GM21529 (cell line): ENCODE results near the gene ELAVL1.
"Not testable (repeated sequence)": the region's sequence is repeated elsewhere in the genome, so short reads cannot be mapped to it uniquely, and the experiment has no call there.

ENCODE experiments used
- ATAC-seq: cut with Tn5 transposase; IDR thresholded peaks from one replicate; pipeline ENCODE4 v1.9.1; 2021; ENCODE audit not compliant: unreplicated experiment

ELAVL1 gene

DNA sequence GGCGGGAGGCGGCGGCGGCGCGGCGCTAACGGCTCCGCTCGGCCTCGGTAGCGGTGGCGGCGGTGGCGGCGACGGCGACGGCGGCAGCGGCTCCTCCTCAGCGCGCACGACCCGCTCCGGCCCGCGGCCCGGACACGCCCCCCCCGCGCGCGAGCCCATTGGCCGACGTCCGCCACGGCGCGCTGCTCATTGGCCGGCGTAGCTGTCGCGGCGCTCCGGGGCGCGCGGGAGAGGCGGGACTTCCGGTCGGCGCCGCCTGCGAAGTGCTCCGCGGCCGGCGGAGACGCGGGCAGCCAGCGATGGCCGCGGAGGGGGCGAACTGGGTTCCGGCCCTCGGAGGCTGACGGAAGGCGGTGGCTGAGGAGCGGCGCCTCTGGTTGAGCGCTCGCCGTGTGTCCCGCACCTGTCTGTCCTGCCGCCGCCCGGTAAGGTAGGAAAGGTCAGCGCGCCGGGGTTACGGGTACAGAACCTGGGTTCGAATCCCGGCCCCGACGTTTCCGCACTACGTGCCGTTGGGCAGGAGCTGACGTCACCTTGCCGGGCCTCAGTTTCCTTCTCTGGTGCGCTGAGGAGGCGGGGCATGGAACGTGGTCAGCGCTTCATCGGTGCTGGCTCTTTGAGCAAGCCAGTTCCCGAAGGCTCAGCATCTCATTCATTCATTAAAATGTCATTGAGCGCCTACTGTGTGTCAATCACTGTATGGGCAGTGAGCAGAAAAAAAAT, at the start of gene ELAVL1:
ELAVL1 (minus strand) TSS at position 108 of the 723 bp plus-strand sequence. CDS start 13,826 bp downstream, outside the sequence.
- peak; percentile 61 for ATAC-seq

DNA sequence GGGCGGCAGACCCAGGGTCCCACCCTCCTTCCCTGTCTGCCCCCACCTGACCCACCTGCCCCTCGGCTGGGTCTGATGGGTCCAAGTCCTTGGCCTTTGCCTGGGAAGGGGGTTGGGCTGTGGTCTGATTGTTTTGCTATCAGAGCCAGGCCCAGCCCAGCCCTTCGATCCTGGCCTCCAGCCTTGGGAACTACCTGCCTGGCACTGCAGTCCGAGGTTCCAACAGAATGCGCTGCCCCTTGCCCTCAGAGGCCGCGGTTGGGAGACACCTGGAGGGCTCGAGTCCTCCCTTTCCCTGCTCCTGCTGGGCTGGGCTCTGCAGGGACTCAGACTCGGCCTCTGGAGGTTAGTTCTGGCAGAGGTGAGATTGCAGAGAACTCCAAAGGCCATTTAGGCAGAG, 48.7 kb upstream of the ELAVL1 start:
- no peak for ATAC-seq

DNA sequence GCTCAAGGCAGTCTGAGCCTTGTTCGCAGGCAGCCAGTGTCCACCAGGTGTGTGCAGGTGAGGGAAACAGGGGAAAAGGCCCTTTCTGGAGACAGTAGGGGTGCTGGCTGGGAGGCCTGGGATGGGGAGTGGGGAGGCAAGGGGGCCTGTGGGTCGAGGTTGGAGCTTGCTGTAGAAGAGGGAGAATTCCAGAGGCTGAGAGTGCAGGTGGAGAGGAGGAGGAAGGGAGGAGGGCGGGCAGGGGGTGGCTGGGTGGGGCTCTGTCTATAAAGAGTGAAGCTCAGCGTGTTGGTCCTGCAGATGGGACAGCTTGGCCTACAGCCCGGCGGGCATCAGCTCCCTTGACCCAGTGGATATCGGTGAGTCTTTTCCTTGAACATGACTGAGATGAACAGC, 47.0 kb upstream of the ELAVL1 start, which contains the start of gene CCL25:
CCL25 (plus strand) TSS at position 297 of the 396 bp plus-strand sequence. CDS start 290 bp downstream, outside the sequence.
- ATAC-seq = no peak

DNA sequence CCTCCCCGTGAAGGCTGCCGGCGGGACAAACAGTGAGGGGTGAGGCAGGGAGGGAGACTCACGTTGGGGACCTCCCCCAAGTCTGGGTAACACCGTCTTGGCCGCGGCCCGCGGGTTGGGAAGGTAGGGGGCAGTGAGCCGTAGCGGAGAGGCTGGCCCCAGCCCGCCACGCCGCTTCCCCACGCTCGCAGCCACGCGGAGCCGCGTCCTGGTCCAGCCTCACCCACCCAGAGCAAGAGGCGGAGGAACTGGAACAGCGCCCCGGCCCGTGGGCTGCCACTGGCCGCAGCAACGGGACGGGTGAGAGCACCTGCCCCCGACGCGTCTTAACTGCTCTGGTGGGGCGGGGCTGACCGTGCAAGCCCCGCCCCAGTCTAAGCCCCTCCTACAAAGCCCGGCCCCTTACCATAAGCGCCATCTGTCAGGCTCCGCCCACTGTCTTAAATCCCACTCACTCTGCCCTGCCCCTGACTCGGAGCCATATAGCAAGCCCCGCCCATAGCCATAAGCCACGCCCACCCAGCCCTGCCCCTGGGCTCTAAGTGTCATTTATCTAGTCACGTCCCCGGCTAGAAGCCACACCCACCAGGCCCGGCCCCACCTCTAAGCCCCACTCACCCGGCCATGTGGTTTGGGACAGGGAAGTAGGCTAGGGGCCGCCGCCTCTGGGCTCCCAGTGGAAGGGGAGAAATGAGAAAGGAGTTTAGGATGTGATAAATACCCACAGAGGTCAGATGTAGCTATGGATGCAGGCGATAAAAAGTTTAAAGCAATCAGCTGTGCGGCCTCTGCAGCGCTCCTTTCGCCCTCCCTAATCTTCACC, 45.0 kb upstream of the ELAVL1 start:
- ATAC-seq = peak; percentile 75

DNA sequence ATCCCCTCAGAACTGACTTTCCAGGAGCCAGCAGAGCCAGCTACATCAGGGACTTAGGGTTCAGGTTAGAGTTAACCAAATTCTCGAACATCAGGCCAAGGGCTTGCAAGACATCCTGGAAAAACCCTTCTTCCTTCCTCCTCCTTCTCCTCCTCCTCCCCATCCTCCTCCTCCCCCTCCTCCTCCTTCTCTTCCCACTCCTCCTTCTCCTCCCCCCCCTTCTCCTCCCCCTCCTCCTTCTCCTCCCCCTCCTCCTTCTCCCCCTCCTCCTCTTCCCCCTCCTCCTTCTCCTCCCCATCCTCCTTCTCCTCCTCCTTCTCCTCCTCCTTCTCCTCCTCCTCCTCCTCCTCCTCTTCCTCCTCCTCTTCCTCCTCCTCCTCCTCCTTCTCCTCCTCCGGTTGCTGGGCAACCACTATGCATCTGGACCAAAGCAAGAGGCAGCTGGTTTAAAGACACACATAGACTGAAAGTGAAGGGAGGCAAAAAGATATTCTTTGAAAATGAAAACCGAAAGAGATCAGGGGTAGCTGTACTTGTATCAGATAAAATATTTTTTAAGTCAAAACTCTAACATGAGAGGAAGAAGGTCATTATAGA, 41.2 kb upstream of the ELAVL1 start:
- no peak for ATAC-seq

DNA sequence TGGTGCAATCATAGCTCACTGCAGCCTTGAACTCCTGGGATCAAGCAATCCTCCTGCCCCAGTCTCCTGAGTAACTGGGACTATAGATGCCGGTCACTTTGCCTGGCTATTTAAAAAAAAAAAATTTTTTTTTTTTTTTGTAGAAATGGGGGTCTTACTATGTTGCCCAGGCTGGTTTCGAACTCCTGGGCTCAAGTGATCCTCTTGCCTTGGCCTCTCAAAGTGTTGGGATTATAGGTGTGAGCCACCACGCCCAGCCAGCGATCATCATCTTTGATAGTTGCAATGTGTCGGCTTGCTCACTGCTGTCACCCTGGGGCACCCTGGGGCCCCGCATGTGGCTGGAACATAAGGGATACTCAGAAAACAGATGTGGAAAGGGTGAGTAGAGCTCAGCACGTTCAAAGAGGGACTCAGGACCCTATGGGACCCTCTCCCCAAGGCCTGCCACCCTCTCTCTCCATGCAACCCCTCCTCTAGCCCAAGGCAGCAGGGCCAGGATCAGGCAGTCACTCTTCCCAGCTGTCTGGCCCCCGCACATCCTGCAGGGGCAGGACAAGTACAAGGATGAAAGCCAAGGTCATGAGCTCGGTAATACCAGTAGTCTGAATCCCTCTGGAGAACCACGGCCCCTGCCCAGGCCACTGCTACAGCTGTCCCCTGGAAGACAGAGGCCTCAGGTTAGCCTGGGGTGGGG, 40.6 kb upstream of the ELAVL1 start:
- no peak for ATAC-seq

DNA sequence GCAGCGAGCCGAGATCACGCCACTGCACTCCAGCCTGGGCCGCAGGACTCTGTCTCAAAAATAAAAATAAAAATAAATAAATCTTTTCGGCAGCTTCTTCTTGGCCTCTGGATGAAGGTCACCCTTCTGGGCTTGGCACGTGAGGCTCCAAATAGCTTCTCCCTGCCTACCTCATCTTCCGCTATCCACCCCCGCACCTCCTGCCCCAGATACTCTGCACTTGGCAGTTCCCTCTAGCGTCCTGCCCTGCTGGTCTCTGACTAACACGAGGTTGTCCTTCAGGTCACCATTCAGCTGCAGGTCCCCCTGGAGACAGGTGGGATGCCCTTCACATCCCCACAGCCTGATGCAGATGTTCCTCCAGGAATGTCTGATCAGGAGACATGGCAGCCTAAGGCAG, 38.6 kb upstream of the ELAVL1 start:
- no peak for ATAC-seq

DNA sequence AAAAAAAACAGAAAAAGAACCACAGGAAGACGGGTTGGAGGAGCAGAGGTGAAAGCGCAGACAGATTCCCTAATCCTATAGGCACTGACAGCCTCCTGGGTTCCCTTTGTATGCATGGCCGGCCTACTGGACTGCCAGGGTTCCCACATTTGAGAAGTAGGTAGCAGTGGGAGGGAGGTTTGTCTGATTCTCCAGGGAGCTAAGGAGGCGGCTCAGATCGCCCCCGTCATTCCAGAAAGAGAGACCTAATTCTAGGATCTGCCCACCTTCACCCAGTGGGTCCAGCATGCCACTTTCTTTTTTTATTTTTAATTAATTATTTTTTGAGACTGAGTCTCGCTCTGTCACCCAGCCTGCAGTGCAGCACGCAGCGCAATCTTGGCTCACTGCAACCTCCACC, 37.5 kb upstream of the ELAVL1 start:
- no peak for ATAC-seq

DNA sequence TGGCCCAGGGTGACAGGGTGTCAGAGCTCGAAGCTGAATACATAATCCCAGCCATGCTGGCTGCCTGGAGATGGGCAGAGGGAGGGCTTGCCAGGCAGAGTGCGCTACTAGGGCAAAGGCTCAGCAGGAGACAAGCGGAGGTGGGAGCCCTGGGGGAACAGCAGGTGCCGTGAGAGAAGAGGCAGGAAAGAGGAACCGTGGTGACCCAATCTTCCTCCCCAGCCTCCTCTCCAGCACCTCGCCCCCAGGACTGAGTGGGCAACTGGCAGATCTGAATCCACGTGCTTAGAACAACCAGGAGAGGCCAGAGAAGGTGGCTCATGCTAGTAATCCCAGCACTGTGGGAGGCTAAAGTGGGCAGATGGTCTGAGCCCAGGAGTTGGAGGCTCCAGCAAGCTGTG, 36.1 kb upstream of the ELAVL1 start:
- ATAC-seq = no peak

DNA sequence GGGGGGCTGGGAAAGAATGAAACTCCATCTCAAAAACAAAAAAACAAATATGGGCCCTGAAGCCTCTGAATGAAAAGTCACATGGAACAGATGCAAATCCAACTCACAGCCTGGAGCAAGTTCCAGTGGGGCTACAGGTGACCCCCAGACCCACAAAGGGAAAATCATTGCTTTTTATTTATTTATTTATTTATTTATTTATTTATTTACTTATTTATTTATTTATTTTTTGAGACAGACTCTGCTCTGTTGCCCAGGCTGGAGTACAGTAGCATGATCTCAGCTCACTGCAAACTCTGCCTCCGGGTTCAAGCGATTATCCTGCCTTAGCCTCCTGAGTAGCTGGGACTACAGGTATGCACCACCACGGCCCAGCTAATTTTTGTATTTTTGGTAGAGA, 33.8 kb upstream of the ELAVL1 start:
- ATAC-seq = no peak

DNA sequence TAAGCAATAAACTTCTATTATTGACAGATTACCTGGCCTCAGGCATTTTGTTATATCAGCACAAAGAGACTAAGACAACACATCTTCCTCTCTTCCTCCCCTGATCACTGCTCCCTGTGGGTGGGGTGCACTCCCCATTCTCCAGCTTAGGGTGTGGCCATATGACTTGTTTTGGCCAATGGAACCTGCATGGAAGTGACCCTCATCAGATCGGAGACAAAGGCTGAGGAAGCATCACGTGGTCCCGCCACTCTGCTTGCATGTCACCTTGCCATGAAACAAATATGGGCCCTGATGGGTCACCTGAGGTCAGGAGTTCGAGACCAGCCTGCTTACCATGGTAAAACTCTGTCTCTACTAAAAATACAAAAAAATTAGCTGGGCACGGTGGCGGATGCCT, 33.4 kb upstream of the ELAVL1 start:
- no peak for ATAC-seq

DNA sequence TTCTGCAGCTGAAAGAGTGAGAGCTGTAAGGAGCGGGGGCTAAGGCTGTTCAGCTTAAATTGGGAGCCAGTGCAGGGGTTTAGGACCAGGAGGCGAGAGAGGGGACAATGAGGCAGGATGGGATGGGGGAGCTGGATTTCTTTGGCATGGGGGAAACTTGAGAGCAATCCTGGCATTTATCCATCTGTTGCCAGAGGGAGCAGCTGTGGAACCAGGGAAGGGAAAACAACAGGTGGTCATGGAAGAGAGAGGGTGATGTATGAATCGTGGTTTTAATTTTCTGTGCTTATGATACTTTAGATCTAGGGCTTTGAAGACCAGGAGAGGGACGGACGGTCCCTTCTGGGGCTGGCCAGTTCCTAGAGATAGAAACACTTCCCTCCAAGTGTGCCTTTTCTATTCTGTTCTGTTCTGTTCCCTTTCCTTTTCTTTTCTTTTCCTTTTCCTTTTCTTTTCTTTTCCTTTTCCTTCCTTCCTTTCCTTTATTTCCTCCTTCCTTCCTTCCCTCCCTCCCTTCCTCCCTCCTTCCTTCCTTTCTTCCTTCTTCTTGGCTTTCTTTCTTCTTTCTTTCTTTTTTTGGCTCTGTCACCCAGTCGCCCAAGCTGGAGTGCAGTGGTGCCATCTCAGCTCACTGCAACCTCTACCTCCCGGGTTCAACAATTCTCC, 31.1 kb upstream of the ELAVL1 start:
- no peak for ATAC-seq

DNA sequence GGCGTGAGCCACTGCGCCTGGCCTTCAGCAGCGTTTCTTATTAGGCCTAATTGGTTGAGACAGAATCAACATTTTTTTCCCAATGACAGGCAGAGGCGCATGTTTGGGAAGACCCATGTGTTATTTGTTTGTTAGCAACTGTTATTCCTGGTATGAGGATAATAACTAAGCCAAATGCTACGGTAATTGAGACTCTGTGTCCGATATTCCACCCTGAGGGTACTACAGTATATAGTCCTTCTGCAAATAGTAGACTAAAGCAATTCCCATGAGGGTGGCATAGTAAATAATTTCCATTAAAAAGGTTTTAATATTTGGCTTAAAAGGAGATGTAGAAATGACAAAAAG, 28.7 kb upstream of the ELAVL1 start:
- ATAC-seq = no peak

DNA sequence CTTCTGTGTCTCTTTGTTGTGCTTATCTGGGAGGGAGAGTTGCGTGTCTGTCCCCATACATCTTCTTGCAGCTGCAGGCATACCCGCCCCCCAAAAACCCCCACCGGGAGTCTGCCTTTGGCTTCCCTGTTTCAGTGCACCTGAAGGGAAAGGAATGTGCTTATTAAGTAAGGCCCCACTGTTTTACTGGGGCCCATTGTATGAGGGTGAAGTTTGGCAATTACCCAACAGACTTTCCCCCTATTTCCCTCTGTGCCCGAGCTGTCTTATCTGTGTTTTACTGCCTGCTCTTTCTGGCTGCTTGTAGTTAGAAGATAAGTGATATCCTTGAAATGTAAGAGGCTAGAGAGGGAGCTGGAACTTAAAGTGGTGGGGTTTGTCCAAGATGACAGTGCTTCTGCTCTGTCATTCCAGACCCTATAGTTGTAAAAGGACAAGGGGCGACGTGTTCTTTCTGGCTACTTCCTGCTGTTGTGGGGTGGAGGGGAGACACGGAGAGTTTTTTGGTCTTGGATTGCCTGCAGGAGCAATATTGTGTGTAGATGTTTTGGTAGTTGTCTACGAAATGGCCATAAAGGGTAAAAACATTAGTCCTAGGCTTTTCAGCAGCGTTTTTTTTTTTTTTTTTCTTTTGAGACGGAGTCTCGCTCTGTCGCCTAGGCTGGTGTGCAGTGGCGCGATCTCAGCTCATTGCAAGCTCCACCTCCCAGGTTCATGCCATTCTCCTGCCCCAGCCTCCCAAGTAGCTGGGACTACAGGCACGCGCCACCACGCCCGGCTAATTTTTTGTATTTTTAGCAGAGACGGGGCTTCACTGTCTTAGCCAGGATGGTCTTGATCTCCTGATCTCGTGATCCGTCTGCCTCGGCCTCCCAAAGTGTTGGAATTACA, 28.1 kb upstream of the ELAVL1 start:
- ATAC-seq = not testable (repeated sequence)

DNA sequence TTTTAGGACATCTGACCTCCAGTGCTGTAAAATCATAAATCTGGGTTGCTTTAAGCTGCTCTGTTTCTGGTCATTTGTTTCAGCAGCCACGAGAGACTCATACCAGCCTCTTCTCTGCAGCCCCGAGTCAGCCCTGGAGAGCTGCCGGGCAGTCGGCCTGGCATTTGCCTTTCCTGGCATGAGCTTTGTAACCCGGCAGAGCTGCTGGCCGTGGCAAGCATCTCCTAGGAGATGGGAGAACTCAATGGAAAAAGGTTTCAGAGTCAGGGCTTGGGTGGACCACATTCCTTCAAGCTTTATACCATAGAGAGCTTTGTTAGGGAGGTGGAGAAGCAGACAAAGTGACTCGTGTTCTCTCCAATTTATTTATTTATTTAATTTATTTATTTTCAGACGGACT, 25.5 kb upstream of the ELAVL1 start:
- ATAC-seq = no peak

DNA sequence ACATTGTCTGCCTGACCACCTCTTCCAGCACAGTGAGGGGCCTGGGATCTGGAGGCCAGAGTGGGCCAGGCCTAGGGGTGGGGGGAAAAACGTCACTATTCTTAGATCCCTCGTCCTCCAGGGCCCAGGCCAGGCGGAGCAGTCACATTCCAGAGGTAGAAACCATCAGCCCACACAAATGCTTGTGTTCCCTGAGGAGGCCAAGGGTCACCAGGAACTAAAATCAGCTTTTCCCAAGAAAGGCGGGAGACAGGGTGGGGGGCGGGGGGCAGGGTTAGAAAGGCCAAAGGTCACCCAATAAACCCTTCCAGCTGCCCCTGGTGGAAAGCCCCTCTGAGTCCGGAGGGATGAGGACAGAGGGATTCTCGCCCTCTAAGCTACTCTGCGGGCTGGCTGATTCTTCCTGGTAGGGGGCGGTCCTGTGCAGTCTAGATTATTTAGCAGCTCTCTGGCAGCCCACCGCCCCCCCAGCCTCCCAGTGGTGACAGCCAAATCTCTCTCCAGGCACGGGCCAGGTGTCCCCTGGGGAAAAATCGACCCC, 23.6 kb upstream of the ELAVL1 start:
- ATAC-seq = no peak

DNA sequence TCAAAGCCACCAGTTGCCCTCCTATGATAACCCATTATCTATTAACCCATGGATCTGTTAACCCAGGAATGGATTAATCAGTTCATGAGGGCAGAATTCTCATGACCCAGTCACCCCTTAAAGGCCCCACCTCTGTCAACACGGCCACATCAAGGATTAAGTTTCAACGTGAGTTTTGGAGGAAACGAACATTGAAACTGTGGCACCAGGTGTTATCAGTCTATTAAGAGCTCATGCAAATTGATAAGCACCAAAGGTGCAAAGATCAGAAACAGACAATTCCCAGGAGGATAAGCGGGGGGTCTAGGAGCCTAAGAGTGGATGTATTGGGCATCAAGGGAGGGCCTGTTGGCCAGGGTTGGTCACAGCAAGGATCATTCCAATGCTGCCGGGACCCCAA, 19.9 kb upstream of the ELAVL1 start:
- no peak for ATAC-seq

DNA sequence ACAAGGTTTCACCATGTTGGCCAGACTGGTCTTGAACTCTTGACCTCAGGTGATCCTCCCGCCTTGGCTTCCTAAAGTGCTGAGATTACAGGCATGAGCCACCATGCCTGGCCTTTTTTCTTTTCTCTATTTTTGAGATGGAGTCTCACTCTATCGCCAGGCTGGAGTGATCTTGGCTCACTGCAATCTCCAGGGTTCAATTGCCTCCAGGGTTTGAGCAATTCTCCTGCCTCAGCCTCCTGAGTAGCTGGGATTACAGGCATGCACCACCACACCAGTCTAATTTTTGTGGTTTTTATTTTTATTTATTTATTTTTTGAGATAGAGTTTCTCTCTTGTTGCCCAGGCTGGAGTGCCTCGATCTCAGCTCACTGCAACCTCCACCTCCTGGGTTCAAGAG, 18.8 kb upstream of the ELAVL1 start:
- not testable (repeated sequence) for ATAC-seq

DNA sequence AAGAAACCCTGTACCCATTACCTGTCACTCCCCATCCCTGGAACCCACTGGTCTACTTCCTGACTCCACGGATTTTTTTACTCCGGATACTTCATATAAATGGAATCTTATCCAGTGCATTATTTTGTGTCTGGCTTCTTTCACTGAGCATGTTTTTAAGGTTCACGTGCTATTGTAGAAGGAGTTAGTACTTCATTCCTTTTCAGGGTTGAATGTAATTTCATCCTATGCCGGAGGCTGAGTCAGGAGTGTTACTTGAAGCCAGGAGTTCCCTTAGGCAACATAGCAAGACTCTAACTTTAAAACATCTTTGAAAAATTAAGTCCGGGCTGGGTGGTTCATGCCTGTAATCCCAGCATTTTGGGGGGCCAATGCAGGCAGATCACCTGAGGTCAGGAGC, 17.9 kb upstream of the ELAVL1 start:
- ATAC-seq = no peak

DNA sequence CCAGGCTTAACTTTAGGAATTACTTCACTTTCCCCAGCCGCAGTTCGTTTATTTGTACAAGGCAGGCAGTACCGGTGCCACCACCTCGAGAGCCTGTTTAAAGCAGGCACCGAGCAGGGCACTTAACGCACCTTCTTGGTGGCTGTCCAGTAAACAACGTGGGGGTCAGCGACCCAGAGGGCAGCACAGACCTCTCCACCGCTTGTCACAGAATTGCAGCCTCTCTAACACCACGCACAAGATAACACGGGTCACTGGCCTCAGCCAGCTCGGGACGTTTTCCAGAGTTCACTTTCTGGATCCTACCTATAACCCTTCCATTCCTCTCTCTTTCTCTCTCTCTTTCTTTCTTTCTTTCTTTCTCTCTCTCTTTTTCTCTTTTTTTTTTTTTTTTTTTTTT, 16.8 kb upstream of the ELAVL1 start:
- ATAC-seq = no peak
